GM23338 (cell line): Measurements from ENCODE around the gene SAMD7. TPM values are rescaled to one million over a fixed set of nuclear protein-coding genes. Genes with fewer than 3 reads are reported as not detected.

Source experiments
- ATAC-seq: fragments of 200-7000 bp; cut with Tn5 transposase; 3 replicates; pipeline ENCODE4 v1.9.1; 2020
- DNase-seq: peaks from one replicate; pipeline ENCODE4 v3.0.0-alpha.2; 2015; ENCODE audit warnings: low spot score
- H2AFZ ChIP-seq: fragments of 200-600 bp; sonication (generic); 2 replicates; pipeline ENCODE4 v1.8.0; 2016; ENCODE audit warnings: antibody characterized with exemption, mild to moderate bottlenecking, moderate library complexity
- H3F3A ChIP-seq: fragments of 200-600 bp; sonication (generic); replicated peaks from 2 replicates; pipeline ENCODE4 v1.8.0; 2017; ENCODE audit warnings: antibody characterized with exemption, mixed run types, low read depth
- H3K27ac ChIP-seq: fragments of 200-600 bp; sonication (generic); 2 replicates; pipeline ENCODE4 v1.6.1; 2016; ENCODE audit warnings: low read depth
- H3K27me3 ChIP-seq: fragments of 200-600 bp; sonication (generic); 2 replicates; pipeline ENCODE4 v1.8.0; 2016; ENCODE audit warnings: mild to moderate bottlenecking, mixed run types, moderate library complexity; ENCODE audit not compliant: insufficient read depth
- H3K36me3 ChIP-seq: fragments of 200-600 bp; sonication (generic); 2 replicates; pipeline ENCODE4 v1.8.0; 2016; ENCODE audit warnings: mild to moderate bottlenecking; ENCODE audit not compliant: insufficient read depth
- H3K4me1 ChIP-seq: fragments of 200-600 bp; sonication (generic); 2 replicates; pipeline ENCODE4 v1.8.0; 2016; ENCODE audit warnings: mild to moderate bottlenecking, moderate library complexity; ENCODE audit not compliant: insufficient read depth
- H3K4me2 ChIP-seq: fragments of 200-600 bp; sonication (generic); 2 replicates; pipeline ENCODE4 v1.7.1; 2017; ENCODE audit warnings: mixed run types
- H3K4me3 ChIP-seq: fragments of 200-600 bp; sonication (generic); 2 replicates; pipeline ENCODE4 v1.6.1; 2016; ENCODE audit warnings: mixed run types
- H3K79me2 ChIP-seq: fragments of 200-600 bp; sonication (generic); replicated peaks from 2 replicates; pipeline ENCODE4 v1.8.0; 2017; ENCODE audit warnings: mild to moderate bottlenecking; ENCODE audit not compliant: insufficient read depth
- H3K9me2 ChIP-seq: fragments of 200-600 bp; sonication (generic); 2 replicates; pipeline ENCODE4 v1.8.0; 2017; ENCODE audit not compliant: insufficient read depth
- H4K20me1 ChIP-seq: fragments of 200-600 bp; sonication (generic); replicated peaks from 2 replicates; pipeline ENCODE4 v1.8.0; 2017; ENCODE audit warnings: mild to moderate bottlenecking; ENCODE audit not compliant: insufficient read depth
- H3K27ac Mint-ChIP-seq: 2 replicates; pipeline ENCODE4 v1.8.0; 2020; ENCODE audit warnings: inconsistent platforms, mild to moderate bottlenecking, moderate library complexity, mixed read lengths
- H3K27me3 Mint-ChIP-seq: 3 replicates; pipeline ENCODE4 v1.8.0; 2022; ENCODE audit warnings: low read depth, mild to moderate bottlenecking, moderate library complexity, mixed read lengths, inconsistent platforms; ENCODE audit not compliant: insufficient read depth, poor library complexity
- H3K36me3 Mint-ChIP-seq: 3 replicates; pipeline ENCODE4 v1.8.0; 2021; ENCODE audit warnings: low read depth, mild to moderate bottlenecking, inconsistent platforms, moderate library complexity, mixed read lengths
- H3K4me1 Mint-ChIP-seq: 3 replicates; pipeline ENCODE4 v1.8.0; 2020; ENCODE audit warnings: mild to moderate bottlenecking, inconsistent platforms, mixed read lengths
- H3K4me3 Mint-ChIP-seq: 3 replicates; pipeline ENCODE4 v1.8.0; 2021; ENCODE audit warnings: moderate library complexity, mild to moderate bottlenecking, inconsistent platforms, mixed read lengths
- H3K9me3 Mint-ChIP-seq: 3 replicates; pipeline ENCODE4 v1.8.0; 2020; ENCODE audit warnings: moderate library complexity, mild to moderate bottlenecking, inconsistent platforms, mixed read lengths
- CREB1 ChIP-seq: fragments of 250-450 bp; sonication (Bioruptor Pico); IDR thresholded peaks from 2 replicates; pipeline ENCODE4 v1.5.0; 2020; ENCODE audit warnings: low read depth, mild to moderate bottlenecking, moderate library complexity
- ETS1 ChIP-seq: IDR thresholded peaks from 2 replicates; pipeline ENCODE4 v1.6.1; 2016; ENCODE audit warnings: antibody characterized with exemption
- EZH2 ChIP-seq: fragments of 200-600 bp; sonication (generic); IDR thresholded peaks from one replicate; pipeline ENCODE4 v1.8.0; 2017; ENCODE audit warnings: antibody characterized with exemption, mild to moderate bottlenecking, low read depth; ENCODE audit not compliant: unreplicated experiment
- EZH2phosphoT487 ChIP-seq: fragments of 200-600 bp; sonication (generic); IDR thresholded peaks from one replicate; pipeline ENCODE4 v1.8.1; 2018; ENCODE audit warnings: antibody characterized with exemption; ENCODE audit not compliant: unreplicated experiment
- JUNB ChIP-seq: IDR thresholded peaks from one replicate; pipeline ENCODE4 v1.6.1; 2016; ENCODE audit warnings: antibody characterized with exemption; ENCODE audit not compliant: unreplicated experiment
- NANOG ChIP-seq: IDR thresholded peaks from 2 replicates; pipeline ENCODE4 v1.6.1; 2016; ENCODE audit warnings: antibody characterized with exemption, borderline replicate concordance
- POLR2AphosphoS5 ChIP-seq: IDR thresholded peaks from 2 replicates; pipeline ENCODE4 v1.6.1; 2016; ENCODE audit warnings: antibody characterized with exemption, low read depth
- REST ChIP-seq: IDR thresholded peaks from one replicate; pipeline ENCODE4 v1.6.1; 2018; ENCODE audit warnings: antibody characterized with exemption; ENCODE audit not compliant: unreplicated experiment
- STAT1 ChIP-seq: IDR thresholded peaks from one replicate; pipeline ENCODE4 v1.6.1; 2016; ENCODE audit warnings: antibody characterized with exemption; ENCODE audit not compliant: unreplicated experiment
- ZNF114 ChIP-seq: fragments of 250-450 bp; sonication (Bioruptor Pico); IDR thresholded peaks from 2 replicates; pipeline ENCODE4 v1.5.0; 2020; ENCODE audit warnings: mild to moderate bottlenecking, moderate library complexity
- ZNF331 ChIP-seq: fragments of 250-450 bp; sonication (Bioruptor Pico); IDR thresholded peaks from 2 replicates; pipeline ENCODE4 v1.5.0; 2020; ENCODE audit warnings: low read depth, mild to moderate bottlenecking, moderate library complexity
- polyA plus RNA-seq: library from polyadenylated mRNA; unstranded; fragments of >200 nt; fragmentation: Nextera tagmentation; extraction: Ambion mirVana; gene quantifications from 2 replicates; pipeline ENCODE4 v1.2.1, GENCODE V29; 2016
- total RNA-seq: library from RNA; depleted of rRNA; stranded (reverse); fragments of >200 nt; shearing (Covaris generic); gene quantifications from 2 replicates; pipeline ENCODE4 v1.2.3, GENCODE V29; 2014
- TF ChIP-seq, protein P1 (sequence below), 2 experiments: fragments of 200-600 bp in 1 of 2; sonication (generic) in 1 of 2; conservative IDR thresholded peaks; 2 replicates each; pipeline versions ENCODE4 v1.5.1 to v1.6.1; 2016 to 2017; ENCODE audit warnings: antibody characterized with exemption in 2 of 2, low read depth in 2 of 2, mild to moderate bottlenecking in 2 of 2, moderate library complexity in 1 of 2
- TF ChIP-seq, protein P2 (sequence below): fragments of 250-450 bp; sonication (Bioruptor Pico); IDR thresholded peaks from 2 replicates; pipeline ENCODE4 v1.5.0; 2020; ENCODE audit warnings: mild to moderate bottlenecking, moderate library complexity

The SAMD7 gene
- total and polyA plus RNA-seq, 2 experiments from 2014 or later = not detected

DNA sequence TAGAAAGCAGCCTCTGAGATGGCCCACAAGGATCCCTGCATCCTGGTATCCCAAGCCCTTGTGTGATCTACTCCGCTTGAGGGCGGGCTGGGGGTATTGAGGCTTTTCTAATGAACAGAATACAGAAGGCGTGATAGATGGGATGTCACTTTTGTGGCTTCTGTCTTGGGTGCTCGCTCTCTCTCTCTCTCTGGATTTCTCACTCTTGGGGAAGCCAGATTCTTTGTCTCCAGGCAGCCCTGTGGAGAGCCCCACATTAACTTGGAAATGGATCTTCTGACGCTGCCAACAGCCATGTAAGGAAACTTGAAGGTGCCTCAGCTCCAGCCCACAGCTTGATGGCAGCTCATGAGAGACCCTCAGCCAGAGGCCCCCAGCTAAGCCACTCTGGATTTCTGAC, 28.4 kb downstream of the SAMD7 start:
- no peaks in the 10 kb centered on the region for H3K27me3 ChIP-seq

More for the DNA sequence above, 28.4 kb downstream of the SAMD7 start:
- Histone ChIP-seq H3K27ac (no peak overlapping the region), H3K4me2 (no peak overlapping the region), H2AFZ (peak overlapping the region; percentile 40; the same call in 1 of the 2 replicates), H3F3A (no peaks in the 10 kb centered on the region), H3K36me3 (no peaks in the 10 kb centered on the region; the same call in 1 of the 2 replicates), H3K9me2 (no peaks in the 10 kb centered on the region), H4K20me1 (no peaks in the 10 kb centered on the region), H3K79me2 (no peaks in the 10 kb centered on the region), H3K4me1 (no peaks in the 10 kb centered on the region; the same call in 1 of the 2 replicates), H3K4me3 (no peak overlapping the region)
- ATAC-seq (no peak; the same call in 2 of the 3 replicates), DNase-seq (no peak)
- no peak overlapping the region for H3K4me3 Mint-ChIP-seq
- H3K36me3 Mint-ChIP-seq = no peaks in the 10 kb centered on the region
- no peak overlapping the region for H3K27ac Mint-ChIP-seq
- H3K9me3 Mint-ChIP-seq = peaks cover 3% of the 10 kb centered on the region; the same call in 1 of the 3 replicates
- no peaks in the 10 kb centered on the region for H3K27me3 Mint-ChIP-seq
- TF ChIP-seq REST (no peak), POLR2AphosphoS5 (no peak), CREB1 (no peak), NANOG (no peak), ZNF114 (CRISPR knock-in tag) (no peak), EZH2 (no peak), STAT1 (no peak), ZNF331 (CRISPR knock-in tag) (no peak), EZH2phosphoT487 (no peak), JUNB (no peak), ETS1 (no peak)
- TF ChIP-seq, protein P1, sequence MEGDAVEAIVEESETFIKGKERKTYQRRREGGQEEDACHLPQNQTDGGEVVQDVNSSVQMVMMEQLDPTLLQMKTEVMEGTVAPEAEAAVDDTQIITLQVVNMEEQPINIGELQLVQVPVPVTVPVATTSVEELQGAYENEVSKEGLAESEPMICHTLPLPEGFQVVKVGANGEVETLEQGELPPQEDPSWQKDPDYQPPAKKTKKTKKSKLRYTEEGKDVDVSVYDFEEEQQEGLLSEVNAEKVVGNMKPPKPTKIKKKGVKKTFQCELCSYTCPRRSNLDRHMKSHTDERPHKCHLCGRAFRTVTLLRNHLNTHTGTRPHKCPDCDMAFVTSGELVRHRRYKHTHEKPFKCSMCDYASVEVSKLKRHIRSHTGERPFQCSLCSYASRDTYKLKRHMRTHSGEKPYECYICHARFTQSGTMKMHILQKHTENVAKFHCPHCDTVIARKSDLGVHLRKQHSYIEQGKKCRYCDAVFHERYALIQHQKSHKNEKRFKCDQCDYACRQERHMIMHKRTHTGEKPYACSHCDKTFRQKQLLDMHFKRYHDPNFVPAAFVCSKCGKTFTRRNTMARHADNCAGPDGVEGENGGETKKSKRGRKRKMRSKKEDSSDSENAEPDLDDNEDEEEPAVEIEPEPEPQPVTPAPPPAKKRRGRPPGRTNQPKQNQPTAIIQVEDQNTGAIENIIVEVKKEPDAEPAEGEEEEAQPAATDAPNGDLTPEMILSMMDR (conservative IDR thresholded peaks at IDR 0.05; ENCODE audit: low read depth in 2 of 2) = no peak
- TF ChIP-seq, protein P2, sequence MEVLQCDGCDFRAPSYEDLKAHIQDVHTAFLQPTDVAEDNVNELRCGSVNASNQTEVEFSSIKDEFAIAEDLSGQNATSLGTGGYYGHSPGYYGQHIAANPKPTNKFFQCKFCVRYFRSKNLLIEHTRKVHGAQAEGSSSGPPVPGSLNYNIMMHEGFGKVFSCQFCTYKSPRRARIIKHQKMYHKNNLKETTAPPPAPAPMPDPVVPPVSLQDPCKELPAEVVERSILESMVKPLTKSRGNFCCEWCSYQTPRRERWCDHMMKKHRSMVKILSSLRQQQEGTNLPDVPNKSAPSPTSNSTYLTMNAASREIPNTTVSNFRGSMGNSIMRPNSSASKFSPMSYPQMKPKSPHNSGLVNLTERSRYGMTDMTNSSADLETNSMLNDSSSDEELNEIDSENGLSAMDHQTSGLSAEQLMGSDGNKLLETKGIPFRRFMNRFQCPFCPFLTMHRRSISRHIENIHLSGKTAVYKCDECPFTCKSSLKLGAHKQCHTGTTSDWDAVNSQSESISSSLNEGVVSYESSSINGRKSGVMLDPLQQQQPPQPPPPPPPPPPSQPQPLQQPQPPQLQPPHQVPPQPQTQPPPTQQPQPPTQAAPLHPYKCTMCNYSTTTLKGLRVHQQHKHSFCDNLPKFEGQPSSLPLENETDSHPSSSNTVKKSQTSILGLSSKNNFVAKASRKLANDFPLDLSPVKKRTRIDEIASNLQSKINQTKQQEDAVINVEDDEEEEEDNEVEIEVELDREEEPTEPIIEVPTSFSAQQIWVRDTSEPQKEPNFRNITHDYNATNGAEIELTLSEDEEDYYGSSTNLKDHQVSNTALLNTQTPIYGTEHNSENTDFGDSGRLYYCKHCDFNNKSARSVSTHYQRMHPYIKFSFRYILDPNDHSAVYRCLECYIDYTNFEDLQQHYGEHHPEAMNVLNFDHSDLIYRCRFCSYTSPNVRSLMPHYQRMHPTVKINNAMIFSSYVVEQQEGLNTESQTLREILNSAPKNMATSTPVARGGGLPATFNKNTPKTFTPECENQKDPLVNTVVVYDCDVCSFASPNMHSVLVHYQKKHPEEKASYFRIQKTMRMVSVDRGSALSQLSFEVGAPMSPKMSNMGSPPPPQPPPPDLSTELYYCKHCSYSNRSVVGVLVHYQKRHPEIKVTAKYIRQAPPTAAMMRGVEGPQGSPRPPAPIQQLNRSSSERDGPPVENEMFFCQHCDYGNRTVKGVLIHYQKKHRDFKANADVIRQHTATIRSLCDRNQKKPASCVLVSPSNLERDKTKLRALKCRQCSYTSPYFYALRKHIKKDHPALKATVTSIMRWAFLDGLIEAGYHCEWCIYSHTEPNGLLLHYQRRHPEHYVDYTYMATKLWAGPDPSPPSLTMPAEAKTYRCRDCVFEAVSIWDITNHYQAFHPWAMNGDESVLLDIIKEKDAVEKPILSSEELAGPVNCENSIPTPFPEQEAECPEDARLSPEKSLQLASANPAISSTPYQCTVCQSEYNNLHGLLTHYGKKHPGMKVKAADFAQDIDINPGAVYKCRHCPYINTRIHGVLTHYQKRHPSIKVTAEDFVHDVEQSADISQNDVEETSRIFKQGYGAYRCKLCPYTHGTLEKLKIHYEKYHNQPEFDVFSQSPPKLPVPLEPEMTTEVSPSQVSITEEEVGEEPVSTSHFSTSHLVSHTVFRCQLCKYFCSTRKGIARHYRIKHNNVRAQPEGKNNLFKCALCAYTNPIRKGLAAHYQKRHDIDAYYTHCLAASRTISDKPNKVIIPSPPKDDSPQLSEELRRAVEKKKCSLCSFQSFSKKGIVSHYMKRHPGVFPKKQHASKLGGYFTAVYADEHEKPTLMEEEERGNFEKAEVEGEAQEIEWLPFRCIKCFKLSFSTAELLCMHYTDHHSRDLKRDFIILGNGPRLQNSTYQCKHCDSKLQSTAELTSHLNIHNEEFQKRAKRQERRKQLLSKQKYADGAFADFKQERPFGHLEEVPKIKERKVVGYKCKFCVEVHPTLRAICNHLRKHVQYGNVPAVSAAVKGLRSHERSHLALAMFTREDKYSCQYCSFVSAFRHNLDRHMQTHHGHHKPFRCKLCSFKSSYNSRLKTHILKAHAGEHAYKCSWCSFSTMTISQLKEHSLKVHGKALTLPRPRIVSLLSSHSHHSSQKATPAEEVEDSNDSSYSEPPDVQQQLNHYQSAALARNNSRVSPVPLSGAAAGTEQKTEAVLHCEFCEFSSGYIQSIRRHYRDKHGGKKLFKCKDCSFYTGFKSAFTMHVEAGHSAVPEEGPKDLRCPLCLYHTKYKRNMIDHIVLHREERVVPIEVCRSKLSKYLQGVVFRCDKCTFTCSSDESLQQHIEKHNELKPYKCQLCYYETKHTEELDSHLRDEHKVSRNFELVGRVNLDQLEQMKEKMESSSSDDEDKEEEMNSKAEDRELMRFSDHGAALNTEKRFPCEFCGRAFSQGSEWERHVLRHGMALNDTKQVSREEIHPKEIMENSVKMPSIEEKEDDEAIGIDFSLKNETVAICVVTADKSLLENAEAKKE = no peak
- peaks cover 7% of the 10 kb centered on the region; the same call in 1 of the 3 replicates for H3K4me1 Mint-ChIP-seq
